GM08714 (cell line): ENCODE data around the gene COX6B1.
A peak's percentile ranks its signal among the peaks of the same experiment; 100 is the strongest.
"Not testable (repeated sequence)": the region's sequence is repeated elsewhere in the genome, so short reads cannot be mapped to it uniquely, and the experiment has no call there.

Source experiments
- H3K4me3 ChIP-seq: fragments of 200-500 bp; sonication (Bioruptor generic); 2 replicates; pipeline ENCODE4 v1.5.1; 2014; ENCODE audit warnings: mild to moderate bottlenecking, low read length, inconsistent platforms
- ZNF274 ChIP-seq: IDR thresholded peaks from 2 replicates; pipeline ENCODE4 v1.6.1; 2012; ENCODE audit warnings: mild to moderate bottlenecking, low read depth, low read length

Gene COX6B1

GRCh38 chr19:35648017-35648961 is at the start of gene COX6B1:
TSS of gene COX6B1 (plus strand) at chr19:35648323. CDS start at chr19:35651244, 2,921 bp downstream.
- no peak for TF ChIP-seq ZNF274
- peak within 1 kb of the TSS; percentile 85 for H3K4me3 ChIP-seq

GRCh38 chr19:35601971-35602370 is 46.2 kb upstream of the COX6B1 start:
- no peak overlapping the region for H3K4me3 ChIP-seq
- TF ChIP-seq ZNF274 = no peak

GRCh38 chr19:35604436-35604835 is 43.7 kb upstream of the COX6B1 start:
- H3K4me3 ChIP-seq = not testable (repeated sequence)

GRCh38 chr19:35607170-35607569 is 41.0 kb upstream of the COX6B1 start:
- not testable (repeated sequence) for H3K4me3 ChIP-seq

GRCh38 chr19:35607661-35608060 is 40.5 kb upstream of the COX6B1 start:
- no peak for TF ChIP-seq ZNF274
- no peak overlapping the region for H3K4me3 ChIP-seq

GRCh38 chr19:35608251-35608650 is 39.9 kb upstream of the COX6B1 start:
- TF ChIP-seq ZNF274 = no peak
- no peak overlapping the region for H3K4me3 ChIP-seq

- TF ChIP-seq ZNF274 = no peak
- no peak overlapping the region; the same call in 1 of the 2 replicates for H3K4me3 ChIP-seq
Observed at GRCh38 chr19:35609851-35610353, 38.2 kb upstream of the COX6B1 start.

- H3K4me3 ChIP-seq = peak overlapping the region; percentile 21; the same call in 1 of the 2 replicates
- TF ChIP-seq ZNF274 = no peak
Observed at GRCh38 chr19:35612224-35612558, 35.9 kb upstream of the COX6B1 start.

GRCh38 chr19:35612559-35613321 is 35.4 kb upstream of the COX6B1 start, which contains the start of gene HAUS5:
TSS of gene HAUS5 (plus strand) at chr19:35612735. CDS start at chr19:35612795, 60 bp downstream.
- TF ChIP-seq ZNF274 = no peak
- peak within 1 kb of the TSS; percentile 94 for H3K4me3 ChIP-seq

GRCh38 chr19:35613574-35613973 is 34.5 kb upstream of the COX6B1 start:
- no peak for TF ChIP-seq ZNF274
- peak overlapping the region; percentile 94 for H3K4me3 ChIP-seq

- no peak for TF ChIP-seq ZNF274
- no peak overlapping the region for H3K4me3 ChIP-seq
Observed at GRCh38 chr19:35615036-35615435, 33.1 kb upstream of the COX6B1 start.

GRCh38 chr19:35618857-35619256 is 29.3 kb upstream of the COX6B1 start:
- no peak for TF ChIP-seq ZNF274

GRCh38 chr19:35619290-35619923 is 28.7 kb upstream of the COX6B1 start:
- H3K4me3 ChIP-seq = no peak overlapping the region
- no peak for TF ChIP-seq ZNF274

More at GRCh38 chr19:35618857-35619256, 29.3 kb upstream of the COX6B1 start:
- no peak overlapping the region for H3K4me3 ChIP-seq

GRCh38 chr19:35620001-35620400 is 28.1 kb upstream of the COX6B1 start:
- H3K4me3 ChIP-seq = no peak overlapping the region
- no peak for TF ChIP-seq ZNF274
